K562 (cell line): ENCODE measurements around the gene CCDC28B. TPM values are rescaled to one million over a fixed set of nuclear protein-coding genes. Genes with fewer than 3 reads are reported as not detected.

Experiments used
- ATAC-seq: fragments of 200-7000 bp; cut with Tn5 transposase; 3 replicates; pipeline ENCODE4 v1.9.1; 2020; ENCODE audit warnings: moderate library complexity
- BruUV-seq: library from RNA; stranded (reverse); fragments of 400-500 nt; replicated peaks from 2 replicates; lab custom pipeline; 2021; lab: Mats Ljungman, UMichigan
- CTCF ChIA-PET: fragments of 300-600 bp; formaldehyde crosslinking; extraction: SDS; loops from one replicate; lab custom pipeline; 2021; ENCODE audit warnings: low intra/inter-chr PET ratio; lab: Yijun Ruan, JAX
- POLR2A ChIA-PET: fragments of 300-600, 350-650 bp; sonication (Branson Sonifier 250); formaldehyde crosslinking; extraction: SDS; loops from one replicate; lab custom pipeline; 2021; ENCODE audit warnings: antibody characterized with exemption, inconsistent platforms; lab: Yijun Ruan, JAX
- DNase-seq, 4 experiments: peaks; one replicate each; pipeline versions ENCODE4 v3.0.0 to v3.0.0-alpha.2; 2011 to 2018; ENCODE audit warnings: low spot score in 3 of 4, mixed read lengths in 3 of 4; ENCODE audit errors: extremely low read depth in 1 of 4
- FAIRE-seq: peaks from 2 replicates; lab custom pipeline; 2011; peaks lifted over from hg19 to GRCh38; lab: Jason Lieb, UNC
- H2AFZ ChIP-seq: 2 replicates; pipeline ENCODE4 v1.6.0; 2011; ENCODE audit warnings: low read depth, low read length, control low read depth, inconsistent platforms
- H3K27ac ChIP-seq: fragments of 200-600 bp; 3 replicates; pipeline ENCODE4 v1.8.0; 2011; ENCODE audit warnings: low read depth, mild to moderate bottlenecking, control low read depth, inconsistent platforms, low read length, moderate library complexity, mixed read lengths; ENCODE audit errors: extremely low read depth
- H3K27me3 ChIP-seq, 2 experiments: fragments of 300-600 bp in 1 of 2; 2 replicates in 1 of 2; 3 replicates in 1 of 2; pipeline versions ENCODE4 v1.6.0 to v1.8.0; 2011; ENCODE audit warnings: inconsistent platforms in 2 of 2, low read length in 2 of 2, mild to moderate bottlenecking in 1 of 2, mixed read lengths in 1 of 2, moderate library complexity in 1 of 2; ENCODE audit not compliant: control insufficient read depth in 2 of 2, insufficient read depth in 2 of 2
- H3K36me3 ChIP-seq: fragments of 300-600 bp; 3 replicates; pipeline ENCODE4 v1.8.0; 2011; ENCODE audit warnings: mild to moderate bottlenecking, low read length, inconsistent platforms; ENCODE audit not compliant: control insufficient read depth, insufficient read depth
- H3K4me1 ChIP-seq, 2 experiments: fragments of 200-600 bp in 1 of 2; replicated peaks in 1 of 2; 2 replicates in 1 of 2; 3 replicates in 1 of 2; pipeline versions ENCODE4 v1.5.1 to v1.8.0; 2011; ENCODE audit warnings: inconsistent platforms in 2 of 2, low read length in 2 of 2, mild to moderate bottlenecking in 1 of 2, mixed read lengths in 1 of 2, moderate library complexity in 1 of 2; ENCODE audit not compliant: control insufficient read depth in 2 of 2, insufficient read depth in 2 of 2
- H3K4me2 ChIP-seq: 2 replicates; pipeline ENCODE4 v1.6.1; 2011; ENCODE audit warnings: low read length, control low read depth, inconsistent platforms, mixed read lengths; ENCODE audit not compliant: insufficient read depth
- H3K4me3 ChIP-seq: fragments of 200-600 bp; sonication (generic), shearing (Covaris generic); 2 replicates; pipeline ENCODE4 v1.5.1; 2016; ENCODE audit warnings: control low read depth, inconsistent platforms
- H3K79me2 ChIP-seq: fragments of 200-600 bp; 3 replicates; pipeline ENCODE4 v1.8.0; 2011; ENCODE audit warnings: low read length, inconsistent platforms; ENCODE audit not compliant: control insufficient read depth, insufficient read depth
- H3K9ac ChIP-seq, 2 experiments: 2 replicates each; pipeline versions ENCODE4 v1.6.0 to v1.6.1; 2011; ENCODE audit warnings: low read depth in 2 of 2, low read length in 2 of 2, control low read depth in 1 of 2, inconsistent platforms in 1 of 2, mild to moderate bottlenecking in 1 of 2, mixed read lengths in 1 of 2; ENCODE audit not compliant: insufficient read depth in 1 of 2
- H3K9me1 ChIP-seq: one replicate; pipeline ENCODE4 v1.6.0; 2011; ENCODE audit warnings: inconsistent platforms, mild to moderate bottlenecking, low read length, moderate library complexity; ENCODE audit not compliant: control insufficient read depth, insufficient read depth
- H3K9me3 ChIP-seq: replicated peaks from 2 replicates; pipeline ENCODE4 v1.5.1; 2011; ENCODE audit warnings: low read depth, low read length, inconsistent platforms; ENCODE audit not compliant: control insufficient read depth, insufficient read depth
- H4K20me1 ChIP-seq: replicated peaks from 2 replicates; pipeline ENCODE4 v1.6.1; 2011; ENCODE audit warnings: low read length, inconsistent platforms, mixed read lengths; ENCODE audit not compliant: control insufficient read depth, insufficient read depth
- BCOR ChIP-seq: fragments of 450-650 bp; IDR thresholded peaks from 2 replicates; pipeline ENCODE4 v1.6.1; 2016
- CREM ChIP-seq: IDR thresholded peaks from 2 replicates; pipeline ENCODE4 v1.6.1; 2014; ENCODE audit warnings: antibody characterized with exemption, low read depth
- E2F3 ChIP-seq: fragments of 250-450 bp; sonication (Bioruptor Pico); IDR thresholded peaks from 2 replicates; pipeline ENCODE4 v1.4.0; 2020; ENCODE audit warnings: mild to moderate bottlenecking
- ELF4 ChIP-seq: fragments of 450-650 bp; formaldehyde crosslinking; IDR thresholded peaks from 2 replicates; pipeline ENCODE4 v1.4.0; 2022; ENCODE audit warnings: missing genetic modification characterization
- ELK1 ChIP-seq: sonication (generic); formaldehyde crosslinking; IDR thresholded peaks from 2 replicates; pipeline ENCODE4 v1.8.1; 2022; ENCODE audit warnings: missing genetic modification reagents
- JUND ChIP-seq, 2 experiments: IDR thresholded peaks; 2 replicates in 1 of 2; 3 replicates in 1 of 2; pipeline ENCODE4 v1.6.1; 2011; ENCODE audit warnings: borderline replicate concordance in 2 of 2, low read depth in 2 of 2, low read length in 2 of 2, improper control_type of control experiment in 1 of 2, missing biosample characterization in 1 of 2, missing genetic modification characterization in 1 of 2, missing genetic modification reagents in 1 of 2
- MEF2A ChIP-seq: IDR thresholded peaks from 2 replicates; pipeline ENCODE4 v1.6.1; 2011; ENCODE audit warnings: low read depth, mild to moderate bottlenecking, low read length, moderate library complexity; ENCODE audit not compliant: control insufficient read depth
- NR4A1 ChIP-seq, 2 experiments: fragments of 250-450 bp in 1 of 2; fragments of 450-650 bp in 1 of 2; sonication (Bioruptor Pico) in 1 of 2; IDR thresholded peaks; 2 replicates each; pipeline versions ENCODE4 v1.4.0 to v1.6.1; 2016 to 2020; ENCODE audit warnings: mild to moderate bottlenecking in 2 of 2, missing compliant biosample characterization in 1 of 2, missing genetic modification characterization in 1 of 2, moderate library complexity in 1 of 2
- SIN3A ChIP-seq, 2 experiments: fragments of 150-350 bp in 1 of 2; IDR thresholded peaks; 2 replicates each; pipeline ENCODE4 v1.6.1; 2011 to 2016; ENCODE audit warnings: borderline replicate concordance in 2 of 2, low read depth in 2 of 2, low read length in 2 of 2, mild to moderate bottlenecking in 2 of 2, moderate library complexity in 2 of 2; ENCODE audit not compliant: control insufficient read depth in 1 of 2
- TCF3 ChIP-seq: sonication (generic); formaldehyde crosslinking; IDR thresholded peaks from 2 replicates; pipeline ENCODE4 v1.4.0; 2020; ENCODE audit warnings: mild to moderate bottlenecking, missing genetic modification reagents
- WHSC1 ChIP-seq: IDR thresholded peaks from one replicate; pipeline ENCODE4 v1.6.1; 2012; ENCODE audit warnings: low read length, control low read depth, inconsistent platforms
- ZNF395 ChIP-seq: fragments of 200-800 bp; sonication (Bioruptor generic); IDR thresholded peaks from 2 replicates; pipeline ENCODE4 v1.6.1; 2017; ENCODE audit warnings: missing genetic modification characterization, missing compliant biosample characterization
- ZNF511 ChIP-seq: sonication (generic); formaldehyde crosslinking; IDR thresholded peaks from 2 replicates; pipeline ENCODE4 v1.8.0; 2022; ENCODE audit warnings: mild to moderate bottlenecking, missing genetic modification reagents
- WGBS: fragments of 100-300 bp; shearing (Covaris generic); methylation state at CpG from one replicate; pipeline ENCODE4 v1.1.6; 2016; ENCODE audit warnings: low coverage, mixed read lengths; ENCODE audit not compliant: insufficient coverage; ENCODE audit errors: missing lambda C conversion rate; 5-methylcytosine and 5-hydroxymethylcytosine counted together
- in situ Hi-C: fragments of 300-500 bp; cut with MboI; formaldehyde crosslinking; loops from 4 replicates; pipeline ENCODE4 v1.15.0; 2018; ENCODE audit warnings: inconsistent platforms, mixed read lengths
- intact Hi-C: fragments of 100-400 bp; cut with micrococcal nuclease; formaldehyde crosslinking; loops from 2 replicates; pipeline ENCODE4 v1.14.2; 2022
- polyA plus RNA-seq, 8 experiments: library from polyadenylated mRNA; depleted of rRNA in 4 of 8; stranded (reverse) in 5 of 8; unstranded in 3 of 8; fragments of >200 nt; fragmentation: Nextera tagmentation in 2 of 8; fragmentation: Illumina TruSeq in 1 of 8; extraction: Ambion mirVana in 2 of 8; extraction: Trizol in 1 of 8; gene quantifications; 2 replicates each; pipeline versions ENCODE4 v1.2.1 to v1.2.3, GENCODE V29; 2011 to 2014; ENCODE audit warnings: inconsistent platforms in 1 of 8, missing spikeins in 1 of 8
- total RNA-seq, 7 experiments: library from RNA; depleted of rRNA in 6 of 7; stranded (reverse); fragments of >200 nt in 6 of 7; fragmentation: Illumina TruSeq in 2 of 7; extraction: Trizol in 2 of 7; gene quantifications; 2 replicates each; pipeline versions ENCODE4 v1.2.1 to v1.2.3, GENCODE V29; 2011 to 2021; ENCODE audit warnings: low replicate concordance in 1 of 7

The CCDC28B gene
- total and polyA plus RNA-seq, 9 of the 15 experiments (the other 6 are each of a cell fraction or from before 2014, with no cell fraction given): 5.7 to 54.5 (median 31.7) TPM

GRCh38 chr1:32179443-32180185 is 20.8 kb upstream of the CCDC28B start, which contains the start of gene TXLNA (continued):
- TF ChIP-seq ELK1 (CRISPR knock-in tag): no peak

- ChIA-PET POLR2A (interaction anchor here (0.6 to 11.6 kb wide), 14 partner anchors 7 to 177 kb away, joined by 3 to 201 read pairs (median 3); partner anchors contain the start of genes CCDC28B, HDAC1 and KPNA6), CTCF (interaction anchor here (0.7 kb wide), 1 partner anchor 12 kb away, joined by 3 read pairs; no protein-coding TSS in a partner anchor)
- Histone ChIP-seq H3K4me1 (peaks cover 25 to 30% of the 10 kb centered on the region in 2 experiments), H3K36me3 (peaks cover 44% of the 10 kb centered on the region), H3K27me3 (no peaks in the 10 kb centered on the region), H3K9me1 (peaks cover 4% of the 10 kb centered on the region), H3K79me2 (peaks cover 55% of the 10 kb centered on the region), H3K9ac (peak overlapping the region; percentile 94 to 97), H3K9me3 (no peaks in the 10 kb centered on the region), H3K27ac (peak overlapping the region; percentile 89), H3K4me2 (peak overlapping the region; percentile 92), H4K20me1 (no peaks in the 10 kb centered on the region; the same call in 1 of the 2 replicates), H3K4me3 (peak overlapping the region; percentile 77), H2AFZ (peak overlapping the region; percentile 97)
- BruUV-seq: no TSS peak
- intact Hi-C loops (loop anchor here (5.0 to 10.0 kb wide), 2 partner anchors 53 to 166 kb away; partner anchors contain the start of gene KHDRBS1), in situ Hi-C loops (no loop called here)
- ATAC-seq: peak; percentile 25
- WGBS: 1% methylated on average over 36 of the region's 36 CpGs
- peak; percentile 56 to 66 (median 61) for DNase-seq
- FAIRE-seq: peak; percentile 54
- no peak for TF ChIP-seq JUND (IDR thresholded peaks at IDR 0.05; ENCODE audit: borderline replicate concordance, low read depth, low read length)
- TF ChIP-seq JUND (tag; IDR thresholded peaks at IDR 0.05; ENCODE audit: borderline replicate concordance, low read depth, low read length): no peak
- TF ChIP-seq CREM: peak; percentile 1; the same call in 1 of the 2 replicates
- no peak for TF ChIP-seq MEF2A
- TF ChIP-seq E2F3 (CRISPR knock-in tag): no peak
- no peak for TF ChIP-seq ELF4 (CRISPR knock-in tag)
- no peak for TF ChIP-seq BCOR
- no peak for TF ChIP-seq ZNF395
- TF ChIP-seq TCF3 (CRISPR knock-in tag): no peak
- TF ChIP-seq ZNF511 (CRISPR knock-in tag): peak; percentile 43; the same call in 1 of the 2 replicates
- 0 out of 4 replicates have a peak, but pooled peaks of 1 of the 2 experiments have one; percentile 51 for TF ChIP-seq SIN3A (IDR thresholded peaks at IDR 0.05; ENCODE audit: borderline replicate concordance in 2 of 2, control insufficient read depth in 1 of 2, low read depth in 2 of 2, low read length in 2 of 2)
- no peak for TF ChIP-seq WHSC1
- TF ChIP-seq NR4A1 (CRISPR knock-in tag; IDR thresholded peaks at IDR 0.05): no peak
- TF ChIP-seq NR4A1 (tag; IDR thresholded peaks at IDR 0.05): no peak
Measured at GRCh38 chr1:32180186-32181060, 20.0 kb upstream of the CCDC28B start.
